Brain pericyte (primary cell): ENCODE data around the gene DOCK8.

Source experiments
- DNase-seq: peaks from one replicate; pipeline ENCODE4 v3.0.0-alpha.2; 2012; ENCODE audit warnings: low read depth, low spot score

DOCK8 gene

DNA sequence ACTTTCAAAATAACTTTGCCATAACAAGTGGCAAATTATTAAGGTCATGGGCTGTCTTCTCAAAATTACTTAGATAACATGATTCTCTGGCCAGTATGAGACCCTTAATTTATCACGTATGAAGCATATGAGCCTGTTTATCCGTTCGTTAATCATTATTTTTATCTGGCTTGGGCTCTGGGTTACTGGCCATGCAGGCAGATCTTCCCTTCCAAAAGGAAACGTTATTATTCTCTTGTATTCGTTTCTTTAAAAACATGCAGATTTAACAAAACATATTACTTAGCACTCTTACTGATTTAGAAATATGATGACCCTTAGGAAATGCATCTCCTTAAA is 148.6 kb downstream of the DOCK8 start:
- no peak for DNase-seq

DNA sequence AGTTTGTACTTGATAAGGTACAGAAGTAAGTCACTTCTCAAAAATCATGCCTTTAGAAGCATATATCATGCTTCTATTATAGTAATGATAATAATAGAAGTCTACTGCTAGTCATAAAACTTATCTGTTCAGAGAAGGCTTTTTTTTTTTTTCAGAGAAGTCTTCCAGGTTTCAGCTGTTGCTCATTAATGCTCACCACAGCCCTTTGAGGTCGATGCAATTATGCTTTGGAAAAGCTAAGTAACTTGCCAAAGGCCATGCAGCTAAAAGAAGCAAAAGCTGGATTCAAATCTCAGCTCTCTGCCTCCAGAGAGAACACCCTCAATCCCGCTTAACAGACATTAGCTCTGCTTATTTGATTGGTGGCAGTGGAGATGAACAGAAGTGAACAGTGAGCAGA is 150.8 kb downstream of the DOCK8 start:
- no peak for DNase-seq

DNA sequence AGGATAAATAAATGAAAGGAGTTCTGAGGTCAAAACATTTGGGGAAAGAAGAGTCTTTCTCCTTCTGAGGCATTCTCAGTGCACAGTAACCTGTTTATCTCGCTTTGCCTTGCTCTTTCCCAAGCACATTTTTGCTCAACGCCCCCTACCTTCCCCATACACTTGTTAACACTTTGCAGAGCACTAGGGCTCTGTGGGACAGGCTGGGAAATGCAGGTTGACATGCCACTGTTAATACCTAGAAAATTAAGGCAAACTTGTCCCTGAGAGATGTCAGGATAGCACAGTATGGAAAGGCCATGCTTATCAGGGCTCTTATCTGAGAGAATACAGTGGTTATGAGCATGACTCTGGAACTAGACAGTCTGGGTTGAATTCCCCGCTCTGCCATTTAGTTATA is 152.0 kb downstream of the DOCK8 start:
- no peak for DNase-seq

GRCh38 chr9:370086-370485 is 155.4 kb downstream of the DOCK8 start:
- DNase-seq: no peak

DNA sequence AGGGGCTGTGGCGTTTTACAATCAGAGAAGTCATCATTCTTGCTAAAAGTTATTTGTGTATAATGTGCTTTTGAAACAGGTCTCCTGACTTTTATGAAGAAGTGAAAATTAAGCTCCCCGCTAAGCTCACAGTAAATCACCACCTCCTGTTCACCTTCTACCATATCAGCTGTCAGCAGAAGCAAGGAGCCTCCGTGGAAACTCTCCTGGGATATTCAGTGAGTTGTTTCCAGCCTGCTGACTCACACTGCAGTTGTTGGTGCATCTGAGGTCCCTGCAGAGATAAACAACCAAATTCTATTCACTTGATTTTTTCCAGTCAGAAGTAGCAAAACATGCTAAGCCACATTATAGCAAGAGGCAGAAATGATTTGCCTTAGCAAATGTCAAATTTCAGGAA is 156.7 kb downstream of the DOCK8 start:
- no peak for DNase-seq

DNA sequence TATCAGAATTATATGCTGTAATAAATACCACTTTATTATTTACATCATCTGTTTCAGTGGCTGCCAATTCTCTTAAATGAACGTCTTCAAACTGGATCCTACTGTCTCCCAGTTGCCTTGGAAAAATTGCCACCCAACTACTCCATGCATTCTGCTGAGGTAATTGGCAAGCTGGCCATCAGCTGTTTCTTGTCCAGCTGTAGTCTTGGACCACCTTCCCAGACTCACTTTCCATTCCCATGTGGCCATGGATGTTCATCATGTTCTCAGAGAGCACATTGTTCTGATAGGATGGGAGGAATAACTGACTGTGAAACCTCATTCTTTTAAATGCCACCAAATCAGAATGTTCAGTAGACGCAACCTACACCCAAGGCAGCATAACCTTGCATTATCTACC is 157.5 kb downstream of the DOCK8 start:
- no peak for DNase-seq

GRCh38 chr9:373759-374206 is 159.1 kb downstream of the DOCK8 start:
- no peak for DNase-seq

- DNase-seq: no peak
Observed at GRCh38 chr9:374736-375135, 160.1 kb downstream of the DOCK8 start.

- DNase-seq: no peak
Observed at GRCh38 chr9:376115-376514, 161.4 kb downstream of the DOCK8 start.

DNA sequence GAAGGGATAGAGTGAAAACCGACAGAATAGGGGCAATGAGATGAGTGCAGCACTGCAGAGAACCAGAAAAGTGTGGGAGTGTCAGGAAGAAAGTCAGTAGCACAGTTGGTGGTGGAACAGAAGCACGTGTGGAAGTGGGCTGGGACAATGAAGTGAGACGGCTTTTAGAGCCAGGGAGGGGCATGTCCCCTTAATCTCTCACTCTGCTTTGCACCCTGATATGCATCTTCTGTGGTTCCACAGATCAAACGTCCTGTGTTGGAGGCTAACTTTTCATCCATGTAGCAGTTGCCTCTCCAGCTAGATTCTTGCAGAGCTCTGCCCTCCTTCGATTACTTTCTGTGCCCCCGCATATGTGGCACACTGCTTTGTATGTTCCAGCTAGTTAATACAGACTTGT is 163.6 kb downstream of the DOCK8 start:
- no peak for DNase-seq

DNA sequence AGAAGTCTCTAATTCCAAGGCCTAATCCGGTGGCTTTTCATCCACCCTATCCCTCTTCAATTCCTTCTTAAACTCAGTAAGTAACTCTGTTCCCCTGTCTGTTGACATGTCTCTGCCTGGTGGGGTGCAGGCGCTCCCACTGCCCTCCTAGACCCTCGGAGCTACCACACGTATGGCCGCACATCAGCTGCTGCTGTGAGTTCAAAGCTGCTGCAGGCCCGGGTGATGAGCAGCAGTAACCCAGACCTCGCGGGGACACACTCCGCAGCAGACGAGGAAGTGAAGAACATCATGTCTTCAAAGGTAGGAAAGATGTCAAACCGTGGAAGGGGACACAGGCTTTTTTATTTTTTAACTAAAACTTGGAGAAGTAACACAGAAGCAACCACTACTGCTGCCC is 167.7 kb downstream of the DOCK8 start:
- DNase-seq: no peak

DNA sequence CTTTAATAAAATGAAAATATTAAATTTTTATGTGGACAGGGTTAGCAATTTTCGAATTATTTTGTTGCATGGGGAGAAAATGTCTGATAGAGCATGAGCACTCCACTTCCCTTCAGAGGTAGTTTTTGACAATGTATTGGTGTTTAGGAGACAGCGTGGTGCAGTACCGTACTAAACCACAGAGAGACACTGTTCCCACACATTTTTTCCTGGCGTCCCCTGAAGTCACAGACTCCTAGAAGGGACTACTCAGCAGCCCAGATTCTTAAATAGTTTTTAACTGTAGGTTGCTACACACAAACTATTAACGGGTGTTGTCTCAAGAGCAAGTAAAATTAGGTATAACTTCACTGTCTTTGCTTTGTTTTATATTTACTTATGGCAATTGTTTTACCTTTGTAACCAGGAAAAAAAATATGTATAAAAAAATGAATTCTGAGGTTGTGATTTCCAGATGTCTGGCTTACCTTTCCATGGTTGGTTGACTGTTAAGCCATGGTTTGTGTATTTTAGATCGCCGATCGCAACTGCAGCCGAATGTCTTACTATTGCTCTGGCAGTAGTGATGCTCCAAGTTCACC is 171.2 kb downstream of the DOCK8 start:
- DNase-seq: no peak

GRCh38 chr9:389159-389558 is 174.5 kb downstream of the DOCK8 start:
- no peak for DNase-seq

GRCh38 chr9:389758-390157 is 175.1 kb downstream of the DOCK8 start:
- no peak for DNase-seq

GRCh38 chr9:392077-392804 is 177.6 kb downstream of the DOCK8 start:
- DNase-seq: no peak

DNA sequence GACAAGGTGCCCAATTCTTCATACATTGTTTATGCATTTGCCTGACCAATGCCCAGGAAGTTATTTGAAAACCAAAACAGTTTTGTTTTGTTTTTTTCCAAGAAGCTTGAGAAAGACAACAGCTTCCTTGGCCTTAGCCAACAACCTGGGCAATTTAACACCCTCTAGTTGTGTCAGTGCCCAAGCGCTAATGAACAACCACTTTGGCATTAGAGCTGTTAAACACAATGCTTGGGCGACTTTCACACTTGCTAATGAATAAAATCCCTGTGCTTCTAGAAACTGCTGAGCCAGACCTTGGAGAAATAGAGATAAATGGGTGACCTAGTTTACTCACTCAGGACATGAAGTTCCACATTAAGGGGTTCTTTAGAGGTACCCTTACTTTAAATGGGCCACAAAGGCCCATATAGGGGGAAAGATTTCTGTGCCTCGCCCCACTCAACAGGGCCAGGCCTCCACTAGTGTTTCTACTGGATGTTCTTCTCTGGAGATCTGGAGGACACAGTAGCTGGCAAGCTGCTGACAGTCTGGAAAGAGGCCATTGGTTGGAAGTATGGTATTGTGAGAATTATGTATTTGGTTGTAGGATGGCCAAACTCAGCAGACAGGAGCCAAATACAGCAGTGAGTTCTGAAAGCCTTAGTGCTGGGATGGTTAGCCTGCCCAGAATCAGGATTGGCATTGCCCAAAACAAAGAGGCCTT is 179.8 kb downstream of the DOCK8 start:
- no peak for DNase-seq

DNA sequence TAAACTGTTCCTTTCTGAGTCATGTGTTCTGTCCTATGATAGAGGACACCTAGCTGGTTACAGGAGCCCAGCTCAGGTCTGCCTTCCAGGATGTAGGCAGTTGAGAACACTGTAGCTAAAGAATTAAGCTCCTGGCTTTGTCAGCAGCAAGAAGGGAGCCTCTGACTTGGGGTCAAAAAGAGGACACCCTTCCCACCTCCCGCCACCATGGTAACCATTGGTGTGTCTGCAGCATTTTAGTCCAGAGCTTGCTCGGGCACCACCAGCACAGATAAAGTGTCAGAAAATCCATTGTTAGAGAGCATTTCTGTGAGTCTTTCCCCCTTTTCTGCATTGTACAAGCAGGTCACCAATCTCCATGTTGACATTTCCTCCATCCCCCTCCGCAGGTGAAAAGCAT is 181.7 kb downstream of the DOCK8 start:
- DNase-seq: no peak

GRCh38 chr9:398085-398484 is 183.4 kb downstream of the DOCK8 start:
- no peak for DNase-seq

- DNase-seq: no peak
Observed at GRCh38 chr9:401223-401622, 186.6 kb downstream of the DOCK8 start.

DNA sequence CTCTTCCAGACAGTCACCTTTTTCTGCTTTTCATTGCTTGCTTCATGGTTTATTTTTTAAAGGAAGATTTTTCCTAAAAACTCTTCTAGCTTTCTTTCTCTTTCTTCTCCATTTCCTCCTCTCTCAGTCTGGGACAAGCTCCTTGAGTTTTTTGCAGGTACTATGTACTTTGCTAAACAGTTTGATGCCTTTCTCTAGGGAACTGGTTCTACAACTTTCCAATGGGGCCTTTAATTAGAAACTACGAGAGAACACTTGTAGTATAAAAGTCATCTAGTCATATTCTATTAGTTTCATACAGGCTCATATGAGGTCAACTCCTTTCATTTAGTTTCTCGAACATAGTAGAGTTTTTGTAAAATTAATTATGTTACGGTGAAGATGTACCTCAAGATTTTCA is 189.6 kb downstream of the DOCK8 start:
- no peak for DNase-seq

GRCh38 chr9:405341-405740 is 190.7 kb downstream of the DOCK8 start:
- DNase-seq: no peak

GRCh38 chr9:406886-407654 is 192.4 kb downstream of the DOCK8 start:
- no peak for DNase-seq
